Sigmoid colon (tissue), 4 donors: ENCODE data around the gene CCNF.

Source experiments
- CTCF ChIP-seq, 4 experiments: fragments of 450-650 bp in 3 of 4; fragments of 200-600 bp in 1 of 4; IDR thresholded peaks; one replicate each; pipeline ENCODE4 v1.5.1; 2016 to 2019; ENCODE audit warnings: antibody characterized with exemption in 4 of 4, mild to moderate bottlenecking in 3 of 4, moderate library complexity in 2 of 4
- EP300 ChIP-seq, 4 donors: sonication (generic); formaldehyde crosslinking; IDR thresholded peaks; one replicate each; pipeline ENCODE4 v1.6.1; 2017; ENCODE audit warnings: antibody characterized with exemption in 4 of 4
- POLR2A ChIP-seq, 2 donors: fragments of 450-650 bp; IDR thresholded peaks; one replicate each; pipeline ENCODE4 v1.6.1; 2016; ENCODE audit warnings: antibody characterized with exemption in 2 of 2, mild to moderate bottlenecking in 2 of 2, moderate library complexity in 2 of 2
- POLR2AphosphoS5 ChIP-seq, 4 donors: sonication (generic); formaldehyde crosslinking; IDR thresholded peaks; one replicate each; pipeline ENCODE4 v1.6.1; 2017; ENCODE audit warnings: antibody characterized with exemption in 4 of 4

DNA sequence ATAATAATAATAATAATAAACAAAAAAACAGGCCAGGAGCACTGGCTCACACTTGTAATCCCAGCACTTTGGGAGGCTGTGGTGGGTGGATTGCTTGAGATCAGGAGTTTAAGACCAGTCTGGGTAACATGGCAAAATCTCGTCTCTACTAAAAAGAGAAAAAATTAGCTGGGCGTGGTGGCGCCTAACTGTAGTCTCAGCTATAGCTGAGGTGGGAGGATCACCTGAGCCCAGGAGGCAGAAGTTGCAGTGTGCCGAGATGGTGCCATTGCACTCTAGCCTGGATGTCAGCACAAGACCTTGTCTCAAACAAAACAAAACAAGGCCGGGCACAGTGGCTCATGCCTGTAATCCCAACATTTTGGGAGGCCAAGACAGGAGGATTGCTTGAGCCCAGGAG, 65.8 kb downstream of the CCNF start:
- TF ChIP-seq CTCF (IDR thresholded peaks at IDR 0.05), result no peak
- TF ChIP-seq POLR2A (IDR thresholded peaks at IDR 0.05), result no peak
- no peak for TF ChIP-seq POLR2AphosphoS5 (IDR thresholded peaks at IDR 0.05)
- no peak for TF ChIP-seq EP300 (IDR thresholded peaks at IDR 0.05)
